Measurements from ENCODE around the gene PSAPL1.

DNA sequence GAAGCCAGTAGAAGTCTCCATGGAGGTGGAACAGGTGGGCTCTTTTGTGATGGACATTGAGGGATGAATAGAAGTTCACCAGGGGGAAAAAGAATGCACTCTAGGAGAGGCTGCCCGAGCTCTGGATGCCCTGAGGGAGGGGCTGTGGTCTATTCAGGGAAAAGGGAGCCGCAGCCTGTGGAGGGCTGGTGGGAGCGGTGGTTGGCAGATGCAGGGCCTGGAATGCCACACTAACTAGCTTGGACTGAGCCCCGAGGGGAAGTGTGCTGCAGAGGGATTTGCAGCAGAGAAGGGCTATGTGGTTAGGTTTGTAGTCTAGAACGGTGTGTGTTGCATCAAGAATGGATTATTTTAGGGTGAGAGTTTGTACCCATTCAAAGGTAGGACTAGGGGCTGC lies 29.5 kb upstream of the PSAPL1 start:
- TF ChIP-seq, protein P1, sequence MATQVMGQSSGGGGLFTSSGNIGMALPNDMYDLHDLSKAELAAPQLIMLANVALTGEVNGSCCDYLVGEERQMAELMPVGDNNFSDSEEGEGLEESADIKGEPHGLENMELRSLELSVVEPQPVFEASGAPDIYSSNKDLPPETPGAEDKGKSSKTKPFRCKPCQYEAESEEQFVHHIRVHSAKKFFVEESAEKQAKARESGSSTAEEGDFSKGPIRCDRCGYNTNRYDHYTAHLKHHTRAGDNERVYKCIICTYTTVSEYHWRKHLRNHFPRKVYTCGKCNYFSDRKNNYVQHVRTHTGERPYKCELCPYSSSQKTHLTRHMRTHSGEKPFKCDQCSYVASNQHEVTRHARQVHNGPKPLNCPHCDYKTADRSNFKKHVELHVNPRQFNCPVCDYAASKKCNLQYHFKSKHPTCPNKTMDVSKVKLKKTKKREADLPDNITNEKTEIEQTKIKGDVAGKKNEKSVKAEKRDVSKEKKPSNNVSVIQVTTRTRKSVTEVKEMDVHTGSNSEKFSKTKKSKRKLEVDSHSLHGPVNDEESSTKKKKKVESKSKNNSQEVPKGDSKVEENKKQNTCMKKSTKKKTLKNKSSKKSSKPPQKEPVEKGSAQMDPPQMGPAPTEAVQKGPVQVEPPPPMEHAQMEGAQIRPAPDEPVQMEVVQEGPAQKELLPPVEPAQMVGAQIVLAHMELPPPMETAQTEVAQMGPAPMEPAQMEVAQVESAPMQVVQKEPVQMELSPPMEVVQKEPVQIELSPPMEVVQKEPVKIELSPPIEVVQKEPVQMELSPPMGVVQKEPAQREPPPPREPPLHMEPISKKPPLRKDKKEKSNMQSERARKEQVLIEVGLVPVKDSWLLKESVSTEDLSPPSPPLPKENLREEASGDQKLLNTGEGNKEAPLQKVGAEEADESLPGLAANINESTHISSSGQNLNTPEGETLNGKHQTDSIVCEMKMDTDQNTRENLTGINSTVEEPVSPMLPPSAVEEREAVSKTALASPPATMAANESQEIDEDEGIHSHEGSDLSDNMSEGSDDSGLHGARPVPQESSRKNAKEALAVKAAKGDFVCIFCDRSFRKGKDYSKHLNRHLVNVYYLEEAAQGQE (IDR thresholded peaks at IDR 0.05; ENCODE audit: low read depth) = no peak
- TF ChIP-seq CREB1 (IDR thresholded peaks at IDR 0.05; ENCODE audit: low read depth) = no peak
- no peak for TF ChIP-seq RAD21 (IDR thresholded peaks at IDR 0.05; ENCODE audit: low read depth)
- no peak for TF ChIP-seq FOXM1 (IDR thresholded peaks at IDR 0.05; ENCODE audit: borderline replicate concordance, low read depth)
- TF ChIP-seq TEAD4 (IDR thresholded peaks at IDR 0.05) = no peak
- TF ChIP-seq TAF1 (IDR thresholded peaks at IDR 0.05; ENCODE audit: low read depth) = no peak
- no peak for TF ChIP-seq EP300 (IDR thresholded peaks at IDR 0.05; ENCODE audit: borderline replicate concordance)
- TF ChIP-seq NFIC (IDR thresholded peaks at IDR 0.05) = no peak
- TF ChIP-seq, protein P2, sequence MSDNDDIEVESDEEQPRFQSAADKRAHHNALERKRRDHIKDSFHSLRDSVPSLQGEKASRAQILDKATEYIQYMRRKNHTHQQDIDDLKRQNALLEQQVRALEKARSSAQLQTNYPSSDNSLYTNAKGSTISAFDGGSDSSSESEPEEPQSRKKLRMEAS (IDR thresholded peaks at IDR 0.05) = no peak
- TF ChIP-seq, protein P3, sequence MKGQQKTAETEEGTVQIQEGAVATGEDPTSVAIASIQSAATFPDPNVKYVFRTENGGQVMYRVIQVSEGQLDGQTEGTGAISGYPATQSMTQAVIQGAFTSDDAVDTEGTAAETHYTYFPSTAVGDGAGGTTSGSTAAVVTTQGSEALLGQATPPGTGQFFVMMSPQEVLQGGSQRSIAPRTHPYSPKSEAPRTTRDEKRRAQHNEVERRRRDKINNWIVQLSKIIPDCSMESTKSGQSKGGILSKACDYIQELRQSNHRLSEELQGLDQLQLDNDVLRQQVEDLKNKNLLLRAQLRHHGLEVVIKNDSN (IDR thresholded peaks at IDR 0.05) = no peak
